NCI-H2196 treated with DMSO at 0.1 percent for 48 hours (cell line): ENCODE results near the gene EMC10.

ENCODE experiments used
- DNase-seq: peaks from one replicate; lab custom pipeline; 2025; ENCODE audit not compliant: unreplicated experiment; lab: John Stamatoyannopoulos, UW

The EMC10 gene

DNA sequence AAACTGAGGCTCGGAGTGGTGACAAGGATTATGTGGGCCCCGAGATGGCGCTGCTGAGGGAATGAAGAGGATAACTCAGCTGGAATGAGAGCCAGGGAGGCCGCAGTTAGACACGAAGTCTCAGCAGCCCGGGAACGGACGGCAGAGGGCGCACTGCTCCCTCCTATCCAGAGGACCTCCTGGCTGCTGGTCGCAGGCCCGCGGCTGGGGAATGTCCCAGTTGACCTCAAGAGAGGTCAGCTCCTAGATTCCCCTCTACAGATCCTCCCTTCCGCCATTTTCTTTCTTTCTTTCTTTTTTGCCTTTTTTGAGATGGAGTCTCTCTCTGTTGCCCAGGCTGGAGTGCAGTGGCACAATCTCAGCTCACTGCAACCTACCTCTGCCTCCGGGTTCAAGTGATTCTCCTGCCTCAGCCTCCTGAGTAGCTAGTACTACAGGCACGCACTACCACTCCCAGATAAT, 61.5 kb downstream of the EMC10 start:
- peak; percentile 66 for DNase-seq
